ENCODE measurements around the gene TAF1. TPM values are rescaled to one million over a fixed set of nuclear protein-coding genes. Genes with fewer than 3 reads are reported as not detected.
"Not testable (repeated sequence)": the region's sequence is repeated elsewhere in the genome, so short reads cannot be mapped to it uniquely, and the experiment has no call there.

TAF1 gene
- polyA plus RNA-seq, 1 donor from 2014 or later = 29.5 TPM

- TF ChIP-seq RAD21 (conservative IDR thresholded peaks at IDR 0.05) (no peak), SMC3 (conservative IDR thresholded peaks at IDR 0.05; ENCODE audit: poor library complexity) (no peak), EP300 (conservative IDR thresholded peaks at IDR 0.05; ENCODE audit: poor library complexity, severe bottlenecking) (no peak), EZH2 (IDR thresholded peaks at IDR 0.05; ENCODE audit: borderline replicate concordance, insufficient read depth, low read length, poor library complexity, severe bottlenecking) (no peak), POLR2AphosphoS5 (IDR thresholded peaks at IDR 0.05) (no peak), REST (IDR thresholded peaks at IDR 0.05; ENCODE audit: borderline replicate concordance) (no peak), CTCF (IDR thresholded peaks at IDR 0.05; ENCODE audit: poor library complexity, severe bottlenecking) (no peak), MXI1 (conservative IDR thresholded peaks at IDR 0.05; ENCODE audit: poor library complexity, severe bottlenecking) (no peak), TAF1 (IDR thresholded peaks at IDR 0.05; ENCODE audit: low read depth) (no peak)
- no peaks in the 10 kb centered on the region for H3K36me3 ChIP-seq (ENCODE audit: insufficient read depth, low read length)
Measured at GRCh38 chrX:71396576-71396975, 30.4 kb downstream of the TAF1 start.

GRCh38 chrX:71400710-71401109, 34.6 kb downstream of the TAF1 start:
- Histone ChIP-seq H3K9me2 (ENCODE audit: insufficient read depth, low read length) (no peaks in the 10 kb centered on the region), H3K4me3 (ENCODE audit: low read length) (no peak overlapping the region), H2AFZ (ENCODE audit: low read depth, low read length) (no peak overlapping the region), H3K9ac (ENCODE audit: low read length) (no peak overlapping the region), H4K20me1 (ENCODE audit: insufficient read depth) (no peaks in the 10 kb centered on the region), H3K27ac (ENCODE audit: low read length) (no peak overlapping the region), H3K4me2 (ENCODE audit: low read length) (no peak overlapping the region), H3K27me3 (ENCODE audit: insufficient read depth, low read depth, low read length) (no peaks in the 10 kb centered on the region), H3K79me2 (replicated peaks; ENCODE audit: insufficient read depth, low read length) (no peaks in the 10 kb centered on the region), H3F3A (ENCODE audit: insufficient read depth, low read length, poor library complexity, severe bottlenecking) (no peaks in the 10 kb centered on the region), H3K9me3 (ENCODE audit: low read length) (no peaks in the 10 kb centered on the region), H3K36me3 (ENCODE audit: insufficient read depth, low read length) (no peaks in the 10 kb centered on the region)
- TF ChIP-seq RAD21 (conservative IDR thresholded peaks at IDR 0.05) = no peak

More at GRCh38 chrX:71396576-71396975, 30.4 kb downstream of the TAF1 start:
- Histone ChIP-seq H3K9ac (ENCODE audit: low read length) (no peak overlapping the region), H3K4me3 (ENCODE audit: low read length) (no peak overlapping the region), H3K79me2 (replicated peaks; ENCODE audit: insufficient read depth, low read length) (no peaks in the 10 kb centered on the region), H2AFZ (ENCODE audit: low read depth, low read length) (no peak overlapping the region), H3K4me2 (ENCODE audit: low read length) (no peak overlapping the region), H3K9me3 (ENCODE audit: low read length) (no peaks in the 10 kb centered on the region), H3K9me2 (ENCODE audit: insufficient read depth, low read length) (no peaks in the 10 kb centered on the region), H3K27me3 (ENCODE audit: insufficient read depth, low read depth, low read length) (no peaks in the 10 kb centered on the region), H3F3A (ENCODE audit: insufficient read depth, low read length, poor library complexity, severe bottlenecking) (no peaks in the 10 kb centered on the region), H3K27ac (ENCODE audit: low read length) (no peak overlapping the region), H4K20me1 (ENCODE audit: insufficient read depth) (no peaks in the 10 kb centered on the region)

GRCh38 chrX:71416260-71416659, 50.1 kb downstream of the TAF1 start:
- H3K27me3 ChIP-seq (ENCODE audit: insufficient read depth, low read depth, low read length); H3K9me3 ChIP-seq (ENCODE audit: low read length); H2AFZ ChIP-seq (ENCODE audit: low read depth, low read length); H3F3A ChIP-seq (ENCODE audit: insufficient read depth, low read length, poor library complexity, severe bottlenecking); H3K27ac ChIP-seq (ENCODE audit: low read length); H3K9me2 ChIP-seq (ENCODE audit: insufficient read depth, low read length); H3K9ac ChIP-seq (ENCODE audit: low read length); H3K4me3 ChIP-seq (ENCODE audit: low read length); H3K4me2 ChIP-seq (ENCODE audit: low read length); H3K36me3 ChIP-seq (ENCODE audit: insufficient read depth, low read length); H4K20me1 ChIP-seq (ENCODE audit: insufficient read depth); H3K79me2 ChIP-seq (replicated peaks; ENCODE audit: insufficient read depth, low read length): not testable (repeated sequence)

All from neural cell (in vitro differentiated cells).